GM12875 (cell line): ENCODE measurements around the gene BCAS3.
"Not testable (repeated sequence)": the region's sequence is repeated elsewhere in the genome, so short reads cannot be mapped to it uniquely, and the experiment has no call there.

Source experiments
- H3K4me3 ChIP-seq: one replicate; pipeline ENCODE4 v1.5.1; 2011; ENCODE audit warnings: low read depth, low read length, control low read depth
- TF ChIP-seq, protein P1 (sequence below): IDR thresholded peaks from 2 replicates; pipeline ENCODE4 v1.5.1; 2011; ENCODE audit warnings: low read depth, mild to moderate bottlenecking, control low read depth, inconsistent platforms, low read length, moderate library complexity, borderline replicate concordance; ENCODE audit not compliant: insufficient read depth

BCAS3 gene

DNA sequence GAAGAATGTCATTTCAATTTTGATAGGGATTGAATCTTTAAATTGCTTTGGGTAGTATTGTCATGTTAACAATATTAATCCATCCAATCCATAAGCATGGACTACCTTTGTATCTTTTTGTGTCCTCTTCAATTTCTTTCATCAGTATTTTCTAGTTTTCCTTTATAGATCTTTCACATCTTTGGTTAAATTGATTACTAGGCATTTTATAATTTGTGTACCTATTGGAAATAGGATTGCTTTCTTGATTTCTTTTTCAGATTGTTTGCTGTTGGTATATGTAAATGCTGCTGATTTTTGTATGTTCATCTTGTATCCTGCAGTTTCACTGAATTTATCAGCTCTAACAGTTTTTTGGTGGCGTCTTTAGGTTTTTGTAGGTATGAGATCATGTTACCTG, 24.1 kb upstream of the BCAS3 start:
- TF ChIP-seq, protein P1, sequence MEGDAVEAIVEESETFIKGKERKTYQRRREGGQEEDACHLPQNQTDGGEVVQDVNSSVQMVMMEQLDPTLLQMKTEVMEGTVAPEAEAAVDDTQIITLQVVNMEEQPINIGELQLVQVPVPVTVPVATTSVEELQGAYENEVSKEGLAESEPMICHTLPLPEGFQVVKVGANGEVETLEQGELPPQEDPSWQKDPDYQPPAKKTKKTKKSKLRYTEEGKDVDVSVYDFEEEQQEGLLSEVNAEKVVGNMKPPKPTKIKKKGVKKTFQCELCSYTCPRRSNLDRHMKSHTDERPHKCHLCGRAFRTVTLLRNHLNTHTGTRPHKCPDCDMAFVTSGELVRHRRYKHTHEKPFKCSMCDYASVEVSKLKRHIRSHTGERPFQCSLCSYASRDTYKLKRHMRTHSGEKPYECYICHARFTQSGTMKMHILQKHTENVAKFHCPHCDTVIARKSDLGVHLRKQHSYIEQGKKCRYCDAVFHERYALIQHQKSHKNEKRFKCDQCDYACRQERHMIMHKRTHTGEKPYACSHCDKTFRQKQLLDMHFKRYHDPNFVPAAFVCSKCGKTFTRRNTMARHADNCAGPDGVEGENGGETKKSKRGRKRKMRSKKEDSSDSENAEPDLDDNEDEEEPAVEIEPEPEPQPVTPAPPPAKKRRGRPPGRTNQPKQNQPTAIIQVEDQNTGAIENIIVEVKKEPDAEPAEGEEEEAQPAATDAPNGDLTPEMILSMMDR = no peak
- H3K4me3 ChIP-seq = no peak overlapping the region

GRCh38 chr17:60656499-60656898, 21.2 kb upstream of the BCAS3 start:
- TF ChIP-seq, protein P1 = no peak
- no peak overlapping the region for H3K4me3 ChIP-seq

GRCh38 chr17:60659156-60659555, 18.5 kb upstream of the BCAS3 start:
- TF ChIP-seq, protein P1 = no peak
- no peak overlapping the region for H3K4me3 ChIP-seq

GRCh38 chr17:60661489-60661888, 16.2 kb upstream of the BCAS3 start:
- no peak overlapping the region for H3K4me3 ChIP-seq
- TF ChIP-seq, protein P1 = no peak

- H3K4me3 ChIP-seq = no peak overlapping the region
- TF ChIP-seq, protein P1 = no peak
Measured at GRCh38 chr17:60664022-60664421, 13.6 kb upstream of the BCAS3 start.

- TF ChIP-seq, protein P1 = no peak
- no peak overlapping the region for H3K4me3 ChIP-seq
Measured at GRCh38 chr17:60665602-60666001, 12.0 kb upstream of the BCAS3 start.

- not testable (repeated sequence) for H3K4me3 ChIP-seq
Measured at GRCh38 chr17:60668741-60669140, 8.9 kb upstream of the BCAS3 start.

- no peak overlapping the region for H3K4me3 ChIP-seq
- TF ChIP-seq, protein P1 = no peak
Measured at GRCh38 chr17:60671482-60671881, 6.2 kb upstream of the BCAS3 start.

GRCh38 chr17:60674637-60675036, 3.0 kb upstream of the BCAS3 start:
- not testable (repeated sequence) for H3K4me3 ChIP-seq
